Kidney (tissue), 14 donors: ENCODE data around the gene KCNAB2. TPM values are rescaled to one million over a fixed set of nuclear protein-coding genes. Genes with fewer than 3 reads are reported as not detected.

Experiments used
- DNase-seq, 5 donors: peaks; one replicate each; pipeline ENCODE4 v3.0.0-alpha.2; 2013 to 2020
- FAIRE-seq: peaks from 2 replicates; lab custom pipeline; 2012; peaks lifted over from hg19 to GRCh38; lab: Jason Lieb, UNC
- H3K27ac ChIP-seq, 2 donors: one replicate each; pipeline ENCODE4 v1.7.0; 2013; ENCODE audit warnings: low read depth in 2 of 2, low read length in 2 of 2, inconsistent platforms in 1 of 2
- H3K27me3 ChIP-seq: one replicate; pipeline ENCODE4 v1.7.1; 2013; ENCODE audit warnings: low read length, inconsistent platforms; ENCODE audit not compliant: control insufficient read depth, insufficient read depth
- H3K36me3 ChIP-seq, 3 donors: one replicate each; pipeline versions ENCODE4 v1.7.0 to v1.7.1; 2013; ENCODE audit warnings: low read length in 3 of 3, control low read depth in 1 of 3, inconsistent platforms in 1 of 3; ENCODE audit not compliant: insufficient read depth in 3 of 3, control insufficient read depth in 2 of 3
- H3K4me1 ChIP-seq, 3 donors: one replicate each; pipeline versions ENCODE4 v1.7.0 to v1.7.1; 2013; ENCODE audit warnings: low read length in 3 of 3, inconsistent platforms in 1 of 3, low read depth in 1 of 3; ENCODE audit not compliant: control insufficient read depth in 2 of 3, insufficient read depth in 2 of 3
- H3K4me3 ChIP-seq, 3 donors: one replicate each; pipeline versions ENCODE4 v1.7.0 to v1.8.1; 2013; ENCODE audit warnings: low read length in 3 of 3, control low read depth in 1 of 3, inconsistent platforms in 1 of 3
- H3K9ac ChIP-seq, 3 donors: one replicate each; pipeline versions ENCODE4 v1.7.0 to v1.7.1; 2013; ENCODE audit warnings: low read length in 3 of 3, control low read depth in 1 of 3, inconsistent platforms in 1 of 3
- H3K9me3 ChIP-seq, 3 donors: one replicate each; pipeline versions ENCODE4 v1.7.0 to v1.7.1; 2013; ENCODE audit warnings: low read length in 3 of 3, control low read depth in 1 of 3, inconsistent platforms in 1 of 3; ENCODE audit not compliant: control insufficient read depth in 2 of 3, insufficient read depth in 1 of 3
- CTCF ChIP-seq: IDR thresholded peaks from 3 replicates; pipeline ENCODE4 v1.5.1; 2012; ENCODE audit warnings: mild to moderate bottlenecking, moderate library complexity, borderline replicate concordance; ENCODE audit not compliant: insufficient read depth; ENCODE audit errors: extremely low read depth
- intact Hi-C: fragments of 100-400 bp; cut with DNase I; formaldehyde crosslinking; loops from one replicate; pipeline ENCODE4 v1.11.1; 2022
- polyA plus RNA-seq: library from polyadenylated mRNA; stranded (reverse); fragments of 350-450 nt; fragmentation: Illumina TruSeq; extraction: RNeasy Lipid Tissue Mini Kit (QIAGEN cat#74804); gene quantifications from one replicate; pipeline ENCODE4 v1.2.3, GENCODE V29; 2014; ENCODE audit warnings: low read depth, low replicate concordance; ENCODE audit not compliant: insufficient read depth
- total RNA-seq: library from RNA; stranded (reverse); fragmentation: NEBNext Ultra II Directional; extraction: Animal tissue kit (Norgen Biotek cat#: 25700); gene quantifications from one replicate; pipeline ENCODE4 v1.2.1, GENCODE V29; 2021
- donor health status: control.
- donor health status: control.
- donor health status: control.
- donor health status: control.
- donor health status: control.
- donor health status: DM: yes; HTN: yes; CAD: no.
- donor health status: Normal renal cell carcinoma (clear cell type).

Gene KCNAB2
- total and polyA plus RNA-seq, 2 donors from 2014 or later: 19.6 to 28.1 TPM

GRCh38 chr1:6121021-6121421 is 75.3 kb downstream of the KCNAB2 start:
- peak in 1 of 5 donors; percentile 51 for DNase-seq

GRCh38 chr1:6121651-6122370 is 76.1 kb downstream of the KCNAB2 start:
- Histone ChIP-seq H3K27ac (no peak overlapping the region), H3K36me3 (no peaks in the 10 kb centered on the region), H3K27me3 (no peaks in the 10 kb centered on the region), H3K4me1 (no peaks in the 10 kb centered on the region), H3K9ac (no peak overlapping the region), H3K9me3 (peaks cover 0 to 2% (median 0%) of the 10 kb centered on the region in 3 donors), H3K4me3 (no peak overlapping the region)
- intact Hi-C loops: no loop called here
- TF ChIP-seq CTCF: no peak
- DNase-seq: peak in 1 of 5 donors; percentile 49
- no peak for FAIRE-seq

More at GRCh38 chr1:6121021-6121421, 75.3 kb downstream of the KCNAB2 start:
- H3K4me1 ChIP-seq: no peaks in the 10 kb centered on the region
- H3K27ac ChIP-seq: no peak overlapping the region
- no peak for FAIRE-seq
- no peak for TF ChIP-seq CTCF
- peaks cover 0 to 2% (median 0%) of the 10 kb centered on the region in 3 donors for H3K9me3 ChIP-seq
- no peak overlapping the region for H3K4me3 ChIP-seq
- H3K9ac ChIP-seq: no peak overlapping the region
- intact Hi-C loops: no loop called here
- H3K27me3 ChIP-seq: no peaks in the 10 kb centered on the region
- no peaks in the 10 kb centered on the region for H3K36me3 ChIP-seq

DNA sequence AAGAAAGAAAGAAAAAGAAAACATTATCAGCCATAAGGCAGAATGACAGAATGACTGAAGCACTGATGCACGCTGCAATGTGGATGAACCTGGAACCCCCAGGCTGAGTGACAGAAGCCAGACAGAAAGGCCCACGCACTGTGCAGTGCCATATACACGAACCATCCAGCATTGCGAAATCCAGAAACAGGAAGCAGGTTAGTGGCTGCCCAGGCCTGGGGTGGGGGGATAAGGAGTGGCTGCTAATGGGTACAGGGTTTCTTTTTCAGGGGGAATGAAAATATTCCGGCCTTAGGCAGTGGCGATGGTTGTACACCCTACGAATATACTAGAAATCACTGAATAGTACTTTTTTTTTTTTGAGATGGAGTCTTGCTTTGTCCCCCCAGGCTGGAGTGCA is 77.4 kb downstream of the KCNAB2 start:
- FAIRE-seq: no peak
- DNase-seq: peak in 1 of 5 donors; percentile 29
- intact Hi-C loops: no loop called here

More for the DNA sequence above, 77.4 kb downstream of the KCNAB2 start:
- Histone ChIP-seq H3K9ac (no peak overlapping the region), H3K27me3 (no peaks in the 10 kb centered on the region), H3K4me1 (peaks cover 0 to 2% (median 0%) of the 10 kb centered on the region in 3 donors), H3K36me3 (no peaks in the 10 kb centered on the region), H3K27ac (no peak overlapping the region), H3K9me3 (no peaks in the 10 kb centered on the region), H3K4me3 (no peak overlapping the region)
- TF ChIP-seq CTCF: no peak
